SK-N-SH (cell line): ENCODE results near the gene URM1. TPM values are rescaled to one million over a fixed set of nuclear protein-coding genes. Genes with fewer than 3 reads are reported as not detected.

ENCODE experiments used
- CTCF ChIA-PET: fragments of 300-600, 350-600 bp; formaldehyde crosslinking; extraction: SDS; loops from one replicate; lab custom pipeline; 2021; lab: Yijun Ruan, JAX
- POLR2A ChIA-PET: fragments of 350-600 bp; sonication (Branson Sonifier 250); formaldehyde crosslinking; extraction: SDS; loops from one replicate; lab custom pipeline; 2020; ENCODE audit warnings: antibody characterized with exemption, inconsistent platforms; lab: Yijun Ruan, JAX
- DNase-seq: peaks from one replicate; pipeline ENCODE4 v3.0.0; 2012
- H2AFZ ChIP-seq: fragments of 200-600 bp; sonication (generic); 2 replicates; pipeline ENCODE4 v1.8.1; 2016; ENCODE audit warnings: antibody characterized with exemption, mild to moderate bottlenecking, low read depth
- H3F3A ChIP-seq: fragments of 200-600 bp; sonication (generic); replicated peaks from 2 replicates; pipeline ENCODE3; 2016; ENCODE audit warnings: antibody characterized with exemption, mild to moderate bottlenecking; ENCODE audit not compliant: insufficient read depth
- H3K27ac ChIP-seq, 2 experiments: fragments of 200-500 bp in 1 of 2; fragments of 200-600 bp in 1 of 2; sonication (Bioruptor generic) in 1 of 2; sonication (generic), shearing (Covaris generic) in 1 of 2; 2 replicates each; pipeline versions ENCODE4 v1.5.1 to v1.6.1; 2014 to 2016; ENCODE audit warnings: low read depth in 2 of 2, inconsistent platforms in 1 of 2, low read length in 1 of 2, mild to moderate bottlenecking in 1 of 2, mixed read lengths in 1 of 2
- H3K27me3 ChIP-seq: fragments of 200-600 bp; sonication (generic), shearing (Covaris generic); 2 replicates; pipeline ENCODE4 v1.6.1; 2016; ENCODE audit warnings: mixed run types; ENCODE audit not compliant: insufficient read depth
- H3K36me3 ChIP-seq, 2 experiments: fragments of 200-500 bp in 1 of 2; fragments of 200-600 bp in 1 of 2; sonication (Bioruptor generic) in 1 of 2; sonication (generic) in 1 of 2; replicated peaks in 1 of 2; 2 replicates each; pipeline versions ENCODE3 to v1.5.1; 2014 to 2016; ENCODE audit warnings: low read length in 1 of 2, mild to moderate bottlenecking in 1 of 2; ENCODE audit not compliant: insufficient read depth in 2 of 2, control insufficient read depth in 1 of 2
- H3K4me1 ChIP-seq, 2 experiments: fragments of 200-500 bp in 1 of 2; fragments of 200-600 bp in 1 of 2; sonication (Bioruptor generic) in 1 of 2; sonication (generic), shearing (Covaris generic) in 1 of 2; 2 replicates each; pipeline versions ENCODE4 v1.5.1 to v1.6.1; 2014 to 2016; ENCODE audit warnings: low read depth in 1 of 2, low read length in 1 of 2, mixed run types in 1 of 2; ENCODE audit not compliant: insufficient read depth in 2 of 2, control insufficient read depth in 1 of 2
- H3K4me2 ChIP-seq: fragments of 200-600 bp; sonication (generic), shearing (Covaris generic); 2 replicates; pipeline ENCODE4 v1.6.1; 2017; ENCODE audit warnings: mixed run types
- H3K4me3 ChIP-seq, 2 experiments: fragments of 200-500 bp in 1 of 2; fragments of 200-600 bp in 1 of 2; sonication (Bioruptor generic) in 1 of 2; sonication (generic), shearing (Covaris generic) in 1 of 2; 2 replicates each; pipeline versions ENCODE4 v1.5.1 to v1.8.1; 2014 to 2016; ENCODE audit warnings: low read depth in 2 of 2, inconsistent platforms in 1 of 2, low read length in 1 of 2, mild to moderate bottlenecking in 1 of 2, mixed read lengths in 1 of 2, moderate library complexity in 1 of 2
- H3K79me2 ChIP-seq: fragments of 200-600 bp; sonication (generic); 2 replicates; pipeline ENCODE4 v1.8.1; 2017; ENCODE audit warnings: mild to moderate bottlenecking; ENCODE audit not compliant: insufficient read depth
- H3K9ac ChIP-seq: fragments of 200-600 bp; sonication (generic); 2 replicates; pipeline ENCODE4 v1.6.1; 2017; ENCODE audit warnings: mixed run types
- H3K9me2 ChIP-seq: fragments of 200-600 bp; sonication (generic); 2 replicates; pipeline ENCODE4 v1.6.1; 2017; ENCODE audit warnings: mixed run types
- H3K9me3 ChIP-seq: fragments of 200-600 bp; sonication (generic); 2 replicates; pipeline ENCODE4 v1.6.1; 2017; ENCODE audit warnings: mixed run types, mild to moderate bottlenecking, moderate library complexity
- H4K20me1 ChIP-seq: fragments of 200-600 bp; sonication (generic); 2 replicates; pipeline ENCODE4 v1.6.1; 2017; ENCODE audit warnings: mild to moderate bottlenecking, mixed run types; ENCODE audit not compliant: insufficient read depth
- CHD2 ChIP-seq: fragments of 150-350 bp; IDR thresholded peaks from 2 replicates; pipeline ENCODE4 v1.6.1; 2018; ENCODE audit warnings: low read length; ENCODE audit not compliant: partially characterized antibody
- CTCF ChIP-seq: fragments of 200-600 bp; sonication (generic); IDR thresholded peaks from 2 replicates; pipeline ENCODE4 v1.6.1; 2017; ENCODE audit warnings: antibody characterized with exemption, mild to moderate bottlenecking, moderate library complexity
- EP300 ChIP-seq, 2 experiments: IDR thresholded peaks; 2 replicates each; pipeline versions ENCODE4 v1.4.0 to v1.6.1; 2012; ENCODE audit warnings: borderline replicate concordance in 1 of 2, low read depth in 1 of 2, low read length in 1 of 2
- EZH2phosphoT487 ChIP-seq: fragments of 200-600 bp; sonication (generic); IDR thresholded peaks from 2 replicates; pipeline ENCODE4 v1.6.1; 2017; ENCODE audit warnings: low read depth, mixed run types, mild to moderate bottlenecking, antibody characterized with exemption, moderate library complexity, borderline replicate concordance
- FOXJ3 ChIP-seq: sonication (generic); formaldehyde crosslinking; IDR thresholded peaks from 2 replicates; pipeline ENCODE4 v1.5.1; 2020; ENCODE audit warnings: mild to moderate bottlenecking, missing genetic modification reagents
- GABPA ChIP-seq: IDR thresholded peaks from 2 replicates; pipeline ENCODE4 v1.4.0; 2012; ENCODE audit warnings: low read depth, mild to moderate bottlenecking
- GATA2 ChIP-seq: sonication (generic); formaldehyde crosslinking; IDR thresholded peaks from 2 replicates; pipeline ENCODE4 v1.5.0; 2020; ENCODE audit warnings: mild to moderate bottlenecking, missing genetic modification reagents
- MAX ChIP-seq: IDR thresholded peaks from 2 replicates; pipeline ENCODE4 v1.4.0; 2012; ENCODE audit warnings: low read depth
- MXI1 ChIP-seq: IDR thresholded peaks from 2 replicates; pipeline ENCODE4 v1.6.1; 2012; ENCODE audit warnings: mild to moderate bottlenecking, low read depth, low read length, improper control_type of control experiment
- RAD21 ChIP-seq: IDR thresholded peaks from 2 replicates; pipeline ENCODE4 v1.6.1; 2012; ENCODE audit warnings: mild to moderate bottlenecking, low read length
- RXRA ChIP-seq: IDR thresholded peaks from 2 replicates; pipeline ENCODE4 v1.4.0; 2012; ENCODE audit warnings: low read depth, mild to moderate bottlenecking, borderline replicate concordance
- TAF1 ChIP-seq: IDR thresholded peaks from 2 replicates; pipeline ENCODE4 v1.6.1; 2012; ENCODE audit warnings: low read depth, mild to moderate bottlenecking, low read length, moderate library complexity, borderline replicate concordance
- TEAD4 ChIP-seq: IDR thresholded peaks from 2 replicates; pipeline ENCODE4 v1.4.0; 2012; ENCODE audit warnings: mild to moderate bottlenecking, borderline replicate concordance; ENCODE audit not compliant: insufficient read depth
- YY1 ChIP-seq: IDR thresholded peaks from 2 replicates; pipeline ENCODE4 v1.4.0; 2012; ENCODE audit warnings: low read depth, mild to moderate bottlenecking
- WGBS: methylation state at CpG from one replicate; pipeline ENCODE4 v1.1.6; 2017; ENCODE audit warnings: low lambda C conversion rate; 5-methylcytosine and 5-hydroxymethylcytosine counted together
- polyA plus RNA-seq, 3 experiments: library from polyadenylated mRNA; depleted of rRNA; stranded (reverse); fragments of >200 nt; gene quantifications; 2 replicates each; pipeline ENCODE4 v1.2.3, GENCODE V29; 2012
- TF ChIP-seq, protein P1 (sequence below): fragments of 150-350 bp; IDR thresholded peaks from 2 replicates; pipeline ENCODE4 v1.6.1; 2016; ENCODE audit warnings: mild to moderate bottlenecking, low read depth, low read length
- TF ChIP-seq, protein P2 (sequence below): IDR thresholded peaks from 2 replicates; pipeline ENCODE4 v1.6.1; 2012; ENCODE audit warnings: mild to moderate bottlenecking, low read depth, low read length, moderate library complexity

URM1 gene
- polyA plus RNA-seq, 1 of the 3 experiments (the other 2 are of a cell fraction), result 58.9 TPM

DNA sequence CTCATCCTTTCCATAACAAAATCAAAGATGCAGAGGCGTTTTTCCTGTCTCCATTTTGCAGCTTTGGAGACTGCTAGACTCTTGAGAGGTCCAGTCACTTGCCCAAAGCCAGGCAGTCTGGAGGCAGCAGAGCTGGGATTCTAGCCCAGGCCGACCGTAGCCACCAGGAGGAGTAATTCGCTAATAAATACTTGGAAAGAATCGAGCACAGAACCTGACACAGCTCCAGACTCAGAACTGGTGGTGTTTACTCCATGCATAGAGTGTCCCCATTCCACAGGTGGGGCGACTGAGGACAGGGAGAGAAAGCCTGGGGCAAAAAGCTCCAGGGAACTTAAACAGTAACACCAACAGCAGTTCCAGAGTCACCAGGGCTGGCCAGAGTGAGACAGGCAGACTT lies 38.8 kb downstream of the URM1 start:
- H3K27me3 ChIP-seq, result no peaks in the 10 kb centered on the region; the same call in 1 of the 2 replicates
- H3F3A ChIP-seq, result no peaks in the 10 kb centered on the region
- H3K4me1 ChIP-seq, result peaks cover 0 to 2% of the 10 kb centered on the region in 2 experiments; a peak in 1 of 4 replicates
- no peak for DNase-seq
- H3K79me2 ChIP-seq, result no peaks in the 10 kb centered on the region
- CTCF ChIA-PET, result interaction anchor here (0.7 to 9.3 kb wide), 7 partner anchors 10 to 113 kb away, joined by 3 to 113 read pairs (median 15); partner anchors contain the start of gene CERCAM
- no peak overlapping the region for H2AFZ ChIP-seq
- H3K9ac ChIP-seq, result no peak overlapping the region
- no peaks in the 10 kb centered on the region for H3K36me3 ChIP-seq
- no peaks in the 10 kb centered on the region for H4K20me1 ChIP-seq
- POLR2A ChIA-PET, result no interaction called here
- WGBS, result 67% methylated on average over 6 of the region's 6 CpGs
- H3K9me3 ChIP-seq, result no peaks in the 10 kb centered on the region
- no peak overlapping the region for H3K4me2 ChIP-seq
- H3K27ac ChIP-seq, result no peak overlapping the region
- no peaks in the 10 kb centered on the region for H3K9me2 ChIP-seq
- TF ChIP-seq FOXJ3 (CRISPR knock-in tag) (no peak), RAD21 (0 out of 2 replicates have a peak, but pooled peaks have one; percentile 13), CTCF (peak; percentile 26)
- TF ChIP-seq, protein P1, sequence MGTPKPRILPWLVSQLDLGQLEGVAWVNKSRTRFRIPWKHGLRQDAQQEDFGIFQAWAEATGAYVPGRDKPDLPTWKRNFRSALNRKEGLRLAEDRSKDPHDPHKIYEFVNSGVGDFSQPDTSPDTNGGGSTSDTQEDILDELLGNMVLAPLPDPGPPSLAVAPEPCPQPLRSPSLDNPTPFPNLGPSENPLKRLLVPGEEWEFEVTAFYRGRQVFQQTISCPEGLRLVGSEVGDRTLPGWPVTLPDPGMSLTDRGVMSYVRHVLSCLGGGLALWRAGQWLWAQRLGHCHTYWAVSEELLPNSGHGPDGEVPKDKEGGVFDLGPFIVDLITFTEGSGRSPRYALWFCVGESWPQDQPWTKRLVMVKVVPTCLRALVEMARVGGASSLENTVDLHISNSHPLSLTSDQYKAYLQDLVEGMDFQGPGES, result no peak
- no peak overlapping the region for H3K4me3 ChIP-seq

DNA sequence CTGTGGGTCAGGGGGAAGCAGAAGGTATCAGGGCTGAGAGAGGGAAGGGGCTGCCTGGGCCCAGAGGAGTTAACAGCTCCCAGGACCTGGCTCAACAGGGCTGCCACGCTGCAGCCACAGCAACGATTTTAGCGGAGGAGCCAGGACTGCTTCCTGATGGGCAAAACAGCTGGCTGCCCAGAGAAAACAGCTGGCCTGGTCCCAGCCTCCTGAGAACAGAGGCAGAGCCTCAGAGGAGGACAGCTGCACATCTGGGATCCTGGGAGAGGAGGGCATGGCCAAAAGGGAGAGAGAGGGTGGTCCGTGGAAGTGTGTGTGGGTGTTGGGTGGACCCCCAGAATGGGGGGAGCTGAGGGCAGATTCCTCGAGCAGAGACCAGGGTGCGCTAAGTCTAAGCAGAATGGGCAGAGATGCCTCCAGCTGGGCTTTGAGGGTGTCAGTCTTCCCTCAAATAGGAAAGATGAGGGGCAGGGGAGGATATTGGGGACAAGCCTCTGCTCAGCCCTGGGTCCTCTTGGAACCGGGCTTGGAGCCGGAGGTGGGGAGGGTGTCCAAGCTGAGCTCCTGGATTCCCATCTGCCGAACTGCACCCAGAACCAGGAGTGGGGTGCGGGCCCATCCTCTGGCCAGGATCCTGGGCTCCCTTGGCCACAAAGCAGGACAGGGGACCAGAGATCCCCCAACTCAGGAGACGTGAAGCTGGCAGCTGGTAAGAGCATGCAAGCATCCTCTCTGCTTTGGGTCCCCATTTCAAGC lies 40.4 kb downstream of the URM1 start:
- H3K36me3 ChIP-seq, result no peaks in the 10 kb centered on the region
- no peak overlapping the region for H3K27ac ChIP-seq
- DNase-seq, result no peak
- POLR2A ChIA-PET, result interaction anchor here (0.5 to 1.8 kb wide), 3 partner anchors 9 to 41 kb away, joined by 3 to 6 read pairs (median 3); partner anchors contain the start of genes CERCAM and URM1
- WGBS, result 60% methylated on average over 8 of the region's 11 CpGs
- no peaks in the 10 kb centered on the region for H3K9me2 ChIP-seq
- H3K79me2 ChIP-seq, result no peaks in the 10 kb centered on the region
- no peaks in the 10 kb centered on the region for H3K9me3 ChIP-seq
- H3K4me2 ChIP-seq, result no peak overlapping the region
- H2AFZ ChIP-seq, result no peak overlapping the region
- no peaks in the 10 kb centered on the region; the same call in 1 of the 2 replicates for H3K27me3 ChIP-seq
- H3K4me3 ChIP-seq, result no peak overlapping the region
- no peaks in the 10 kb centered on the region for H3F3A ChIP-seq
- H3K9ac ChIP-seq, result no peak overlapping the region
- no peaks in the 10 kb centered on the region for H4K20me1 ChIP-seq
- CTCF ChIA-PET, result interaction anchor here (0.6 to 9.3 kb wide), 36 partner anchors 8 to 715 kb away, joined by 3 to 113 read pairs (median 4); partner anchors contain the start of genes CERCAM and URM1
- H3K4me1 ChIP-seq, result peaks cover 0 to 2% of the 10 kb centered on the region in 2 experiments; a peak in 1 of 4 replicates
- TF ChIP-seq GABPA (no peak), EZH2phosphoT487 (no peak), EP300 (IDR thresholded peaks at IDR 0.05; ENCODE audit: borderline replicate concordance in 1 of 2, low read depth in 1 of 2, low read length in 1 of 2) (no peak), GATA2 (no peak), MAX (no peak), YY1 (no peak), TEAD4 (no peak), RXRA (no peak), TAF1 (no peak), CHD2 (no peak), MXI1 (no peak), FOXJ3 (CRISPR knock-in tag) (no peak)
- TF ChIP-seq, protein P2, sequence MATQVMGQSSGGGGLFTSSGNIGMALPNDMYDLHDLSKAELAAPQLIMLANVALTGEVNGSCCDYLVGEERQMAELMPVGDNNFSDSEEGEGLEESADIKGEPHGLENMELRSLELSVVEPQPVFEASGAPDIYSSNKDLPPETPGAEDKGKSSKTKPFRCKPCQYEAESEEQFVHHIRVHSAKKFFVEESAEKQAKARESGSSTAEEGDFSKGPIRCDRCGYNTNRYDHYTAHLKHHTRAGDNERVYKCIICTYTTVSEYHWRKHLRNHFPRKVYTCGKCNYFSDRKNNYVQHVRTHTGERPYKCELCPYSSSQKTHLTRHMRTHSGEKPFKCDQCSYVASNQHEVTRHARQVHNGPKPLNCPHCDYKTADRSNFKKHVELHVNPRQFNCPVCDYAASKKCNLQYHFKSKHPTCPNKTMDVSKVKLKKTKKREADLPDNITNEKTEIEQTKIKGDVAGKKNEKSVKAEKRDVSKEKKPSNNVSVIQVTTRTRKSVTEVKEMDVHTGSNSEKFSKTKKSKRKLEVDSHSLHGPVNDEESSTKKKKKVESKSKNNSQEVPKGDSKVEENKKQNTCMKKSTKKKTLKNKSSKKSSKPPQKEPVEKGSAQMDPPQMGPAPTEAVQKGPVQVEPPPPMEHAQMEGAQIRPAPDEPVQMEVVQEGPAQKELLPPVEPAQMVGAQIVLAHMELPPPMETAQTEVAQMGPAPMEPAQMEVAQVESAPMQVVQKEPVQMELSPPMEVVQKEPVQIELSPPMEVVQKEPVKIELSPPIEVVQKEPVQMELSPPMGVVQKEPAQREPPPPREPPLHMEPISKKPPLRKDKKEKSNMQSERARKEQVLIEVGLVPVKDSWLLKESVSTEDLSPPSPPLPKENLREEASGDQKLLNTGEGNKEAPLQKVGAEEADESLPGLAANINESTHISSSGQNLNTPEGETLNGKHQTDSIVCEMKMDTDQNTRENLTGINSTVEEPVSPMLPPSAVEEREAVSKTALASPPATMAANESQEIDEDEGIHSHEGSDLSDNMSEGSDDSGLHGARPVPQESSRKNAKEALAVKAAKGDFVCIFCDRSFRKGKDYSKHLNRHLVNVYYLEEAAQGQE, result no peak
- TF ChIP-seq, protein P1, result no peak
